ENCODE results near the gene POLR2E.

POLR2E gene

GRCh38 chr19:1093811-1094553 lies 1.2 kb downstream of the POLR2E start:
- DNase-seq (ENCODE audit: low spot score) = no peak

GRCh38 chr19:1093330-1093729 lies 1.8 kb downstream of the POLR2E start:
- no peak for DNase-seq (ENCODE audit: low spot score)

- no peak for DNase-seq (ENCODE audit: low spot score)
Measured at GRCh38 chr19:1091544-1092175, 3.5 kb downstream of the POLR2E start.

DNA sequence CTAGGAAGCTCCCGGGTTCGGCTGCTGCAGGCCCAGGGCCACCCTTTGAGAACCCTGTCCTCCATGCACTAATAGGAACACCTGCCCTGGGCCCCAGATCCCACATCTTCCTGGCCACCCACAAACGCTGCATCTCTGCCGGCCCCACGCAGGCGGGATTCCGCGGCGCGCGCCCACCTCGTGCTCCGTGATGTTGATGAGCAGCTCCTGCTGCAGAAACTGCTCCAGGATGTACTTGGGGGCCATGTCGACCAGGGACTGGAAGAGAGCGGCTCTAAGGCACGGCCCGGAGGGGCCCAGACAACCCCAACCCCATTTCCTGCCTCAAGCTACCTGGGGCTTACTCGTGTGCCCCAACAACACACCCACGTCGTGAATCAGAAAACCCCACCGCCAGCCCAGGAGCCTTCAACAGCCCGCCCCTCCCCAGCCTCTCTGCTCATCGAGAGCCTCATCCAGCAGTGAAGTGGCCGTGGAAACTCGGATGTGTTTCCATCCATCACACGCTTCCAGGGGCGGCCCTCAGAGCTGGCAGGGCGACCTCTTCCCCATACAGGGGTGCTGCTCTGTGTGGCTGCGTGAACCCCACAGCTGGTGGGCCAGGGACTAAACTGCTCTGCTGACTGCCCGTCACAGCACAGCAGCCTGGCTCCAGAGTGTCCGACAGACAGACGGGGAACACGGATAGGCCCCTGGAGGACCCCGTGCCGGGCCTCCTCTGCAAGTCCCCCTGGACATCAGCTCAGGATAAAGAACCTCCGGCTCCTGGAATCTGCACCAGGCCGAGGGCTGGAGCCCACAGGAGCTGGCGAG lies 4.2 kb downstream of the POLR2E start:
- no peak for DNase-seq (ENCODE audit: low spot score)

- DNase-seq (ENCODE audit: low spot score) = no peak
Measured at GRCh38 chr19:1089891-1090290, 5.3 kb downstream of the POLR2E start.

DNA sequence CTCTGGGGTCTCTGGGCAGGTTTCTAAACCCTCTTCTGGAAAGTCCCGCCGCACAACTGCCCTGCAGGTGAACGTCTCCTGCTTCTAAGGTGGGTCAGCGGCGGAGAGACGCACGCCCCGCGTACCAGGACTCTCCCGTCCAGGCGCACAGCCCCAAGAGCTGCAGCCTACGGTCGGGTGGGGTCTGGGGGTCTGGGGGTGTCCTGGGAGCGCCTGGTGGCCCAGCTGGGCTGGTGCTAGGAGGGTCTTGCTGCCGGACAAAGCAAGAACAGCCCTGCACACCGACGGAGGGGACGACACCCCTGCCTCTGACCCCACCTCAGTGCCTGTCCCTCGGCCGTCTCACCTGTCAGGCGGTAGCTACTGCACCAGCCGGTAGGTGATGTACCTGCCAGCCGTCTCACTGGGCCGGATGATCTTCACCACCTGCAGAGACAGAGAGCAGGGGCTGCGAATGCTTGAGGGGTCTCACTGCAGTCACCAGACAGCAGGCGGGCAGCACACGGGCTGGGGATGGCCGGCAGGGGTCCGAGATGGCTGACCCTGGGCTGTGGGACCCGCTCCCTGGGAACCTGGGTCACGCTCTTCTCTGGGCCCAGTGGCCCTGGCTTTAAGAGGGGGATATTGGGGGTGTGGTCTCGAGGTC lies 5.9 kb downstream of the POLR2E start:
- DNase-seq (ENCODE audit: low spot score) = no peak

GRCh38 chr19:1088416-1089010 lies 6.7 kb downstream of the POLR2E start:
- DNase-seq (ENCODE audit: low spot score) = no peak

- DNase-seq (ENCODE audit: low spot score) = no peak
Measured at GRCh38 chr19:1087813-1088415, 7.3 kb downstream of the POLR2E start.

DNA sequence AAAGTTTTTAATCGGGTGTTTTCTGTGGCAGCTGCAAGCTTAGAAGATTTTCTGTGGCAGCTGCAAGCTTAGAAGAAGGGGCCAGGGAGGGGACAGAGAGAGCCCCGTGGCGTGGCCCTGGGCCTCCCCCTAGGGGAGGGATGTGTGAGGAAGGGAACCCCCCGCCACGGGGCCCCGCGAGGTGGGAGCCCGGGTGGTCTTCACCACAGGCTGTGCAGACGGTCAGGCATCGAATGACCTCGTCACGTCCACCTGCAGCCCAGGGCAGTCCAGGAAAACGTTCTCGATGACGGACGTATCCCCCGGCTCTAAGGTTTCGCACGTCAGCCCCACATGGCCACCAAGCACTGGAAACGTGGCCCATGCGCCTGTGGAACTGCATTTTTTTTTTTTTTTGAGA lies 8.6 kb downstream of the POLR2E start:
- no peak for DNase-seq (ENCODE audit: low spot score)

GRCh38 chr19:1085676-1086442 lies 9.3 kb downstream of the POLR2E start:
- no peak for DNase-seq (ENCODE audit: low spot score)

- DNase-seq (ENCODE audit: low spot score) = no peak
Measured at GRCh38 chr19:1085053-1085658, 10.0 kb downstream of the POLR2E start.

DNA sequence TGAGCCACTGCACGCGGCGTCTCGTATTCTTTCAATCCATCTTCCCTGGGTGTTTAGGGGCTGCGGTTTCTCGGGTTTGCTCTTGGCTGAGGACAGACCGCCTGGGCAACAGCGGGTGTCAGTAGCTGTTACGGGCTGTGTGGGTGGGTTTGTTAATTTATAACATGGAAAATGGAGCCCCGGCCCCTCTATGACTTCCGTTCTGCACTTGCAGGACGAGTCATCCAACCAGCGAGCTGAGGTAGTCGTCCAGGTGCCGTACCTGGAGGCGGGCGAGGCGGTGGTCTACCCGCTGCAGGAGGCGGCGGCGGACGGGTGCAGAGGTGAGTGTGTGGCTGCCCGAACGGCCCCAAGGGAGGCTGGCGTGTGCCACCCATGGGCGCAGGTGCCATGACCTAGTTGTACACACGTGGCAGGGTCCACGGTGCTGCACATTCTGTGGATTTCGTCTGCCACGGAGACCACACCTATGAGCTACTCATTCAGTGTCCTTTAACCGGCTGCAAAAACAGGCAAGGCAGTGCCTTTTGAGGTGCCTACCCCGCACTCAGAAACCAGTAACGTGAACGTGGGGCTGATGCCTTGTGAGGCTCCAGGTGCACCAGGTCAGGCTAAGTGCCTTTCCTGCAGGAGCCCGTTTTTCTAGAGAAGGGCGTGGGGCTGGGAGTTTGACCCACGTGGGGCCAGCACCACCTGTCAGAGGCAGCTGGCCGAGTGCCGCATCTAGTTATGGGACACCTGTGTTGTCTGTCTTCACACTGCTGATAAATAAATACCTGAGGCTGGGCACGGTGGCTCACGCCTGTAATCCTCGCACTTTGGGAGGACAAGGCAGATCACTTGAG lies 10.9 kb downstream of the POLR2E start:
- DNase-seq (ENCODE audit: low spot score) = no peak

GRCh38 chr19:1082928-1083816 lies 12.0 kb downstream of the POLR2E start:
- DNase-seq (ENCODE audit: low spot score) = no peak

GRCh38 chr19:1082165-1082927 lies 12.8 kb downstream of the POLR2E start:
- peak; percentile 76 for DNase-seq (ENCODE audit: low spot score)

DNA sequence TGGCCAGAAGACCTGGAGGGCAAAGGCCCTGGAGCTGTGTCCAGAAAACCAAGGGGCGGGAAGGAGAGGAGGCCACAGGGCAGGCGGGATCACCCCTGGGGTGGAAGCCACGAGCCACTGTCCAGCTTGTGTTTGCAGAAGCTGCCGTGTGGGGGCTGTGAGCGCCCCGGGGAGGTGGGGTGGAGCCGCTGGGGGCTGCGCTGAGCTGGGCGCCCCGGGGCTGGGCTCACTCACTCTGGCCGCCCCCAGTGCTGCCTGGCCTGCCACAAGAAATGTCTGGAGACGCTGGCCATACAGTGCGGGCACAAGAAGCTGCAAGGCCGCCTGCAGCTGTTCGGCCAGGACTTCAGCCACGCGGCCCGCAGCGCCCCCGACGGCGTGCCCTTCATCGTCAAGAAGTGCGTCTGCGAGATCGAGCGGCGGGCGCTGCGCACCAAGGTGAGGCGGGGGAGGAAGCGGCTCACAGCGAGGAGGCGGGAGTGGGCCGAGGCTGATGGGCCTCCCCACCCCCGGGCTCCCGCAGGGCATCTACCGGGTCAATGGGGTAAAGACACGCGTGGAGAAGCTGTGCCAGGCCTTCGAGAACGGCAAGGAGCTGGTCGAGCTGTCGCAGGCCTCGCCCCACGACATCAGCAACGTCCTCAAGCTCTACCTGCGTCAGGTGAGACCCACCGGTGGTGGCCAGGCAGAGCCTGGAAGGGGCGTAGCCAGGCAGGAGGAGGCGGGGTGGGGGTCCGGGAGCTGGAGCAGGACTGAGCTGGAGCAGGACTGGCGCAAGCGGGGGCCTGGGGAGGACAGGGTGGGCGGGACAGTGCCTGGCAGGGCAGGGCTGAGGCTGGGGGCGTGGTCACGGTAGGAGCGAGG lies 13.6 kb downstream of the POLR2E start:
- no peak for DNase-seq (ENCODE audit: low spot score)

- DNase-seq (ENCODE audit: low spot score) = no peak
Measured at GRCh38 chr19:1080360-1081161, 14.6 kb downstream of the POLR2E start.

All from AG08396 (cell line).